Neural cell (in vitro differentiated cells): ENCODE results near the gene PIK3R3. TPM values are rescaled to one million over a fixed set of nuclear protein-coding genes. Genes with fewer than 3 reads are reported as not detected.

Source experiments
- H2AFZ ChIP-seq: fragments of 200-600, 300-800 bp; sonication (generic), shearing (Covaris generic); 2 replicates; pipeline ENCODE4 v1.6.0; 2014; ENCODE audit warnings: low read depth, mild to moderate bottlenecking, antibody characterized with exemption, low read length, moderate library complexity
- H3F3A ChIP-seq: fragments of 200-600 bp; shearing (Covaris generic); 2 replicates; pipeline ENCODE4 v1.6.1; 2016; ENCODE audit warnings: mild to moderate bottlenecking, moderate library complexity, mixed read lengths, antibody characterized with exemption, low read length; ENCODE audit not compliant: insufficient read depth, poor library complexity, severe bottlenecking
- H3K27ac ChIP-seq: fragments of 200-600, 300-800 bp; sonication (generic), shearing (Covaris generic); 2 replicates; pipeline ENCODE4 v1.5.1; 2014; ENCODE audit warnings: mild to moderate bottlenecking, low read length, moderate library complexity
- H3K27me3 ChIP-seq: fragments of 300-800, 200-600 bp; sonication (generic), shearing (Covaris generic); 2 replicates; pipeline ENCODE4 v1.6.0; 2014; ENCODE audit warnings: mild to moderate bottlenecking, low read depth, low read length, moderate library complexity; ENCODE audit not compliant: insufficient read depth
- H3K36me3 ChIP-seq: fragments of 300-800, 200-600 bp; sonication (generic), shearing (Covaris generic); 2 replicates; pipeline ENCODE4 v1.5.1; 2014; ENCODE audit warnings: mild to moderate bottlenecking, antibody characterized with exemption, low read length, moderate library complexity; ENCODE audit not compliant: insufficient read depth
- H3K4me2 ChIP-seq: fragments of 300-800, 200-600 bp; sonication (generic), shearing (Covaris generic); 2 replicates; pipeline ENCODE4 v1.6.0; 2014; ENCODE audit warnings: mild to moderate bottlenecking, low read length
- H3K4me3 ChIP-seq: fragments of 300-800, 200-600 bp; sonication (generic), shearing (Covaris generic); 2 replicates; pipeline ENCODE4 v1.5.1; 2014; ENCODE audit warnings: mild to moderate bottlenecking, low read length, moderate library complexity
- H3K79me2 ChIP-seq: fragments of 200-600 bp; shearing (Covaris generic); replicated peaks from 2 replicates; pipeline ENCODE4 v1.6.0; 2014; ENCODE audit warnings: mild to moderate bottlenecking, low read length, moderate library complexity; ENCODE audit not compliant: insufficient read depth
- H3K9ac ChIP-seq: fragments of 300-800, 200-600 bp; sonication (generic), shearing (Covaris generic); 2 replicates; pipeline ENCODE4 v1.6.1; 2016; ENCODE audit warnings: mild to moderate bottlenecking, low read length, mixed read lengths
- H3K9me2 ChIP-seq: fragments of 200-600 bp; shearing (Covaris generic); 2 replicates; pipeline ENCODE4 v1.6.1; 2016; ENCODE audit warnings: mild to moderate bottlenecking, low read length, mixed read lengths; ENCODE audit not compliant: insufficient read depth
- H3K9me3 ChIP-seq: fragments of 200-600, 300-800 bp; sonication (generic), shearing (Covaris generic); 2 replicates; pipeline ENCODE4 v1.6.1; 2016; ENCODE audit warnings: mild to moderate bottlenecking, mixed run types, low read length, moderate library complexity, mixed read lengths
- H4K20me1 ChIP-seq: fragments of 200-600 bp; shearing (Covaris generic); 2 replicates; pipeline ENCODE4 v1.6.1; 2016; ENCODE audit warnings: mild to moderate bottlenecking, mixed run types; ENCODE audit not compliant: insufficient read depth
- CTCF ChIP-seq: fragments of 450-650 bp; IDR thresholded peaks from 2 replicates; pipeline ENCODE4 v1.5.1; 2014; ENCODE audit warnings: antibody characterized with exemption, mild to moderate bottlenecking, moderate library complexity; ENCODE audit not compliant: poor library complexity, severe bottlenecking
- EP300 ChIP-seq: fragments of 450-650 bp; conservative IDR thresholded peaks from 2 replicates; pipeline ENCODE4 v1.6.1; 2014; ENCODE audit warnings: antibody characterized with exemption, mild to moderate bottlenecking, moderate library complexity; ENCODE audit not compliant: poor library complexity, severe bottlenecking
- EZH2 ChIP-seq: fragments of 200-600, 300-800 bp; shearing (Covaris generic), sonication (generic); IDR thresholded peaks from 2 replicates; pipeline ENCODE4 v1.6.1; 2014; ENCODE audit warnings: antibody characterized with exemption, low read length, borderline replicate concordance, mild to moderate bottlenecking; ENCODE audit not compliant: insufficient read depth, poor library complexity, severe bottlenecking
- MXI1 ChIP-seq: fragments of 450-650 bp; conservative IDR thresholded peaks from 2 replicates; pipeline ENCODE4 v1.6.1; 2014; ENCODE audit warnings: antibody characterized with exemption, mild to moderate bottlenecking; ENCODE audit not compliant: poor library complexity, severe bottlenecking
- POLR2AphosphoS5 ChIP-seq: IDR thresholded peaks from 2 replicates; pipeline ENCODE4 v1.6.1; 2012
- RAD21 ChIP-seq: fragments of 450-650 bp; conservative IDR thresholded peaks from 2 replicates; pipeline ENCODE4 v1.6.1; 2014; ENCODE audit warnings: antibody characterized with exemption, mild to moderate bottlenecking, moderate library complexity
- REST ChIP-seq: IDR thresholded peaks from 2 replicates; pipeline ENCODE4 v1.6.1; 2012; ENCODE audit warnings: borderline replicate concordance
- SMC3 ChIP-seq: fragments of 450-650 bp; conservative IDR thresholded peaks from 2 replicates; pipeline ENCODE4 v1.6.1; 2014; ENCODE audit warnings: antibody characterized with exemption, mild to moderate bottlenecking, moderate library complexity; ENCODE audit not compliant: poor library complexity
- TAF1 ChIP-seq: IDR thresholded peaks from 2 replicates; pipeline ENCODE4 v1.6.1; 2012; ENCODE audit warnings: low read depth
- polyA plus RNA-seq: library from polyadenylated mRNA; depleted of rRNA; stranded (reverse); fragments of >200 nt; gene quantifications from 2 replicates; pipeline ENCODE4 v1.2.3, GENCODE V29; 2014

Gene PIK3R3
- polyA plus RNA-seq, 1 donor from 2014 or later, result 119 TPM

- no peak overlapping the region for H3K4me2 ChIP-seq
- no peaks in the 10 kb centered on the region for H3K79me2 ChIP-seq
- H3K27me3 ChIP-seq, result no peaks in the 10 kb centered on the region
- H3K9me3 ChIP-seq, result no peaks in the 10 kb centered on the region
- TF ChIP-seq CTCF (no peak), RAD21 (no peak), TAF1 (no peak), EZH2 (no peak), SMC3 (no peak), POLR2AphosphoS5 (no peak), MXI1 (no peak), EP300 (no peak), REST (no peak)
- no peaks in the 10 kb centered on the region for H4K20me1 ChIP-seq
- no peak overlapping the region for H3K4me3 ChIP-seq
- no peaks in the 10 kb centered on the region for H3K9me2 ChIP-seq
- H3K36me3 ChIP-seq, result peaks cover 6% of the 10 kb centered on the region
- H3K9ac ChIP-seq, result no peak overlapping the region
- no peak overlapping the region for H3K27ac ChIP-seq
- H3F3A ChIP-seq, result no peaks in the 10 kb centered on the region
- H2AFZ ChIP-seq, result no peak overlapping the region
Measured at GRCh38 chr1:46013581-46013980, 118.8 kb downstream of the PIK3R3 start.

GRCh38 chr1:46012236-46012635 is 120.2 kb downstream of the PIK3R3 start:
- H3K36me3 ChIP-seq, result peaks cover 9% of the 10 kb centered on the region
- no peak overlapping the region for H3K4me2 ChIP-seq
- no peak overlapping the region for H2AFZ ChIP-seq

More at GRCh38 chr1:46012236-46012635, 120.2 kb downstream of the PIK3R3 start:
- Histone ChIP-seq H3K79me2 (no peaks in the 10 kb centered on the region), H3K9me3 (no peaks in the 10 kb centered on the region), H4K20me1 (no peaks in the 10 kb centered on the region), H3K9me2 (no peaks in the 10 kb centered on the region), H3K4me3 (no peak overlapping the region), H3K27ac (no peak overlapping the region), H3K9ac (no peak overlapping the region), H3F3A (no peaks in the 10 kb centered on the region), H3K27me3 (no peaks in the 10 kb centered on the region)
- no peak for TF ChIP-seq EZH2
- TF ChIP-seq TAF1, result no peak
- no peak for TF ChIP-seq CTCF
- no peak for TF ChIP-seq POLR2AphosphoS5
- no peak for TF ChIP-seq MXI1
- TF ChIP-seq RAD21, result no peak
- TF ChIP-seq SMC3, result no peak
- TF ChIP-seq EP300, result no peak
- TF ChIP-seq REST, result no peak
